HG03520 (cell line): ENCODE measurements around the gene TRMU.

Source experiments
- ATAC-seq: cut with Tn5 transposase; IDR thresholded peaks from one replicate; pipeline ENCODE4 v1.9.1; 2021; ENCODE audit warnings: mild to moderate bottlenecking, moderate library complexity; ENCODE audit not compliant: unreplicated experiment

TRMU gene

DNA sequence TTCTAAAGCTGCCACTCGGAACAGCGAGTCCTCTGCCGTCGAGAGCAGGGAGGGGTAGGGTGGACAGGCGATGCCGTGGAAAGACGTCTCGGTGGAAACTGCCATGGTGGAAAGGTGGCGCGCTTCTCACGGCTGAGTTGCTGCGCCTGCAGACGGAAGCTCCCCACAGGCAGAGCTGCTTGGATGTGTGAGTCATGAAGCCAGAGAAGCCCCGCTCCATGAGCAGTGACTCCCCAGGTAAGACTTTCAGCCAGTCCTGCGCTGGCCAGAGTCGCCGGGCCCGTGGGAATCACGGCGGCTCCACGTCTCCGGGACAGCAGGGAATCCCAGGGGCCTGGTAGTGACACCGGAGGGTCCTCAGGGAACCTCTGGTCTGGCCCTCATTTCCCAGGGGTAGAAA lies 4.0 kb upstream of the TRMU start:
- ATAC-seq = no peak

- ATAC-seq = no peak
These were observed 885 bp downstream of the TRMU start for GRCh38 chr22:46336119-46337078.

DNA sequence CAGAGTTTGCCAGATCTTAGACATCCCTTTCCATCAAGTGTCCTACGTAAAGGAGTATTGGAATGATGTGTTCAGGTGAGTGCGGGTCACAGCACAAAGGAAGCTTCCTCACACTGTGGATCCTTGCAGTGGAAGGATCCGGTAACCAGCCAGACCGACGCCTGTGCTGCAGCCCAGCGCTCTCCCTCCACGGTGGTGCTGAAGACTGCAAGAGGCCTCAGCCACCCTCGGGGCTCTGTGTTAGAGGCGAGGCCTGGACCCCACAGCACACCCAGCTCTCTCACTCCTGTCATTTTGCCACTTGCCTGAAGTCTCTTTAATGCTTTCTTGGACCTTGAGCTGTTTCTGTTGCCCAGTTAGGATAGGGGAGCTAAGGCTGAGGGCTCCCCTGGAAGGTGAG lies 2.4 kb downstream of the TRMU start:
- ATAC-seq = no peak

- no peak for ATAC-seq
These were observed 3.1 kb downstream of the TRMU start for GRCh38 chr22:46338636-46339035.

DNA sequence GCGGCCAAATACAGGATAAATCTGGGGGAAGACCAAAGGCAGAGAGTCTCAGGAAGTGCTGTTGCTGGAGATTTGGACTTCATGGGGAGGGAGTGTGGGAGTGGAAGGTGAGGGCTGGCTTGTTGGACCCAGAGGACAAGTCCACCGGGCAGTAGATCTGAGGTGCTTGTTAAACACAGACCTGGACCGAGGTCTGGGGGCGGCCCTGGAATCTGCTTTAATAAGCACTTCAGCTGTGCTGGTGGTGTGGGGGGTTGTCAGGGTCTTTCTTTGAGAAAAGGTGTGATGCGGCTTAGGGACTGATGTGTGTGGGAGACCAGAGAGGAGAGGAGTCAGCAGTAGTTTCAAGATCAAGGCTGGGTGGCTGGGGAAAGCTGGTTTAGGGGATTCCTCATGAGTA lies 4.4 kb downstream of the TRMU start:
- no peak for ATAC-seq

DNA sequence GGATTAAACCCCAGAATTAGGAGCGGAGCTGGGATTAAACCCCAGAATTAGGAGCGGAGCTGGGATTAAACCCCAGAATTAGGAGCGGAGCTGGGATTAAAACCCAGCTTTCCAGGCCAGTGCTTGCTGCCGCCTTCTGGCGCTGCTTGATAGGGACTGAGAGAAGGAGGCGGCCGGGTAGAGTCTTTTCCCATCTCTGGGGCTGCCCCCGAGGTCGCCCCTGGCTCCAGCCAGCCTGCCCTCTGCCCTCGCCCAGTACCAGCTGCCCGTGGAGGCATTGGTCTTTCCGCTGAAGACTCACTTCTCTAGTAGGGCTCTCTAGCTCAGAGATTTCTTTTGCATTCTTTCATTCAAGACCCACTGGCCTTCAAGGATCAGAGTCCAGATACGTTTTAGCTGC lies 5.2 kb downstream of the TRMU start:
- no peak for ATAC-seq

GRCh38 chr22:46346680-46347405 lies 11.3 kb downstream of the TRMU start:
- no peak for ATAC-seq

- no peak for ATAC-seq
These were observed 12.1 kb downstream of the TRMU start for GRCh38 chr22:46347646-46348045.

DNA sequence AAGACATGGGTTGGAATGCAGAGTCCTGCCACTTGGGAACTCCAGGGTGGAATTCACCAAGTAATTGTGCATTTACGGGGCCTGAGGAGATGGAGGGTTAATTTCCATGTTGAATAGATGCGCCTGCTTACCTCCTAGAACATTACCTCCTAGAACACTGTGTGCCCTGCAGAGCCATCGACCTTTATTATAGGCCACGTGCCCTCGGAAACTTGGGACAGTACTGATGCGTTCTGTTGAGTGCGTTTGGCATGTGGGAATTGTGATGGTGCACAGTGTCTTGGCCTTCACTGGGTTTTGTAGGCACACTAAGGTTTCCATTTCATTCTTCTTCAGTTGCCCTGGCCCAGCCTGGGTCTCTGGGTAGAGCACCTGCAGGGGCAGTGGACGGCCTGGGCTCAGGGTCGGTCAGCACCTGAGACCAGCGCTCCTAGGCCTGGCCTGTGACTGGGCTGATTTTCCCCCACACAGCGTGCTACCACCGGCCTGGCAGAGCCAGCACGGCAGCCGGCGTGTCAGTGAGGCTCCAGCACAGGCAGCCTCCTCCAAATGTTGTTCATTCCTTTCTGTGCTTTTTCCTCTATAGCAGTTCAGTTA lies 12.7 kb downstream of the TRMU start:
- no peak for ATAC-seq

DNA sequence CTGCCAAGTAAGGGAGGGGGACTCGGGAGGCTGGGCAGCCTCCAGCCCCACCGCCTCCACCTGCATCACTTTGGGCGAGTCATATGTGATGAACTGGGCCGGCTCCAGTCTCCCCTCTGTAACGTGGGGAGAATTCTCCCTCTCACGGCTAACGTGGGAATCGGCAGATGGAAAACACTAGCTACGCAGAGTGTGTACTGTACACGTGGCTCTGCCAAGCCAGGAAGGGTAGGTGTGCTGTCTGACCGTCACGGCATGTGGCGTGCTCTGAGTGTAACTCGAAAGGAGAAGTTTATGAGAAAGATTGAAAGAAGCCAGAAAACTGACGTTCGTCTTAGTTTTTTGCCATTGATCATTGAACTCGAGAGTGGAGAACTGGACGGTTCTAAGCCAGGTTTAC lies 13.7 kb downstream of the TRMU start:
- no peak for ATAC-seq

- ATAC-seq = no peak
These were observed 14.2 kb downstream of the TRMU start for GRCh38 chr22:46349681-46350080.

DNA sequence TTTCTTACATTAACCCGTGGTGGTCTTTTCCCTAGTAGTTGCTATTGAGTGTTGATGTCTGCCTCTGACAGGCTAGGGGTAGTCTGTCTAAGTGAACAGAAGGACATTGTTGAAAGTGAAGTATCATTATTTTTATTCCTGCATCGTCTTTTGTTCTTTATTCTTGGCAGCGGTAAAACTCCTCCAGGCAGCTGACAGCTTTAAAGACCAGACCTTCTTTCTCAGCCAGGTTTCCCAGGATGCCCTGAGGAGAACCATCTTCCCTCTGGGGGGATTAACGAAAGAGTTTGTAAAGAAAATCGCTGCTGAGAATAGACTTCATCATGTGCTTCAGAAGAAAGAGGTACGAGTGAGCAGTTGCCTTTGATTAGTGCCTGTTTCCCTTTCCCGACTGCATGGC lies 14.6 kb downstream of the TRMU start:
- no peak for ATAC-seq

DNA sequence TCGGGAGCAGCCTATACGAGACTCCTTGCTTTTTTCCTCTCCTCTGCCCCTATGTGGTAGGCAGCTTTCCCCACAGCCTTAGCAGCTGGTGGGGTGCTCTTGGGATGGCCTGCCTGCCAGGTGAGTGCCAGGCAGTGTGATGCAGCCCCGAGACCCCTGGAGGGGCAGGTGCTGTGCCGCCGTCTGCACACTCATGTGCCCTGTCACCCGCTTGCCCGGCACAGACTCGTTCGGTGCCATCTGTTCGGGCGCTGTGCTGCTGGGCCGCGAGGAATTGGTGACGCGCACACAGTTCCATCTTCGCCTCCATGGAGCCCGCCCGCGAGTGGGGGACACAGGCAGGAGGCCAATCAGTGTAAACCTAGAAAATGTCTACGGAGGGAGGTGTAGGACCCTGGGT lies 15.1 kb downstream of the TRMU start:
- ATAC-seq = no peak

DNA sequence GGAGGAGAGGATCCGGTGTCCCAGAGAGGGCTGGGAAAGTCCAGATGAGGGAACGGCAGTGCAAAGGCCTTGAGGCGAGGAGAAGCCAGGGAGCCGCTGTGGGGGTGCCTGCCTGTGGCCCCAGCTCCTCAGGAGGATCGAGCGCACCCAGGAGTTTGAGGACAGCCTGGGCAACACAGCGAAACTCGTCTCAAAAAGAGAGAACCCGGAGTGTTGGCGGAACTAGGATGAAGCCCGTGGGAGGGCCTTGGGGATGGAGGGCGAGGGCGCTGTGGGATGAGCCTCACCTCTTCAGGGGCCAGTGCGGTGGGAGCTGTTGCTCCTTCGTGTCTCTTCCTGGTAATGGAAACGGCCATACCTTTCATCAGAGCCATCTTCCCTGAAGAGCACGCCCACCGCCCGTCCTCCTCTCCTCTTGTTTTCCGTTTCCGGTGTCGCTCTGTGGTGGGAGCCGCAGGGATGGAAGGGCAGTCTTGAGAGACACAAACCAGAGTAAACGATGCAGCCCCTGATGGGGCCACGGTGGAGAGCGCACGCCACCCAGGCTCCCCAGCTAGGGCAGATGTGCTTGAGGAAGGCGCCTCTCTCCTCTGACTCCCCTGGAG lies 15.7 kb downstream of the TRMU start:
- no peak for ATAC-seq

DNA sequence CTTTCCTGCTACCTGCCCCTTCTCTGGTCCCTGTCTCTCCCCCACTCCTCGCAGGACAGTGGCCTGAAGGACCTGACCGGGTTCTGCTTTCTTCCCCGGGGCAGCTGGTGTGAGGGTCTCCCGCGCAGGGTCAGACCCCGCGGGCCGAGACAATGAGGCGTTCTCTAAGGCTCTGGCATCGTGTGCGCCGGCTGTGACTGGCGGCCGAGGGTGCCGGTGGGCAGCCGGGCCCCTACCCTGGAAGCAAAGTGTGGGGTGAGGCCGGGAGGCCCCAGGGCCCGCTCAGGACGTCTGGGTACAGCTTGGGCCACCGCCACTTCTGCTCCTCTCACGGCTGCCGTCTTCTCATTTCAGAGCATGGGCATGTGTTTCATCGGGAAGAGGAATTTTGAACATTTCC lies 16.3 kb downstream of the TRMU start:
- no peak for ATAC-seq

DNA sequence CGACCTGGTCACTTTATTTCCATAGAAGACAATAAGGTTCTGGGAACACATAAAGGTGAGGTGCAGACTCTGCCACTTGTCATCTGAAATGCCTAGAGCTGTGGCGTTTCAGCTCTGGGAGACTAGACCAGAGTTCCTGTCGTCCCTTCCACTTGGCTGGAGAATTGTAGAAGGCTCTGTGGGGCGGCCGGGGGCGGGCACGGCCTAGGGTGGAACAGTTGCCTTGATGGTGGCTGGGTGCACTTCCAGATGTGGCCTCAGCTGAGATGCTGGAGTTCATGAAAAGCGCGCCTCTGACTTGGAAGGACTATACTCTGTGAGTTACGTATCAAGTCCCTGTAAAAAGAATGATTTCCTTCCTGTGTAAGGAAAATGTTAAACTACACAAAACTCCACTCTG lies 16.8 kb downstream of the TRMU start:
- ATAC-seq = no peak

DNA sequence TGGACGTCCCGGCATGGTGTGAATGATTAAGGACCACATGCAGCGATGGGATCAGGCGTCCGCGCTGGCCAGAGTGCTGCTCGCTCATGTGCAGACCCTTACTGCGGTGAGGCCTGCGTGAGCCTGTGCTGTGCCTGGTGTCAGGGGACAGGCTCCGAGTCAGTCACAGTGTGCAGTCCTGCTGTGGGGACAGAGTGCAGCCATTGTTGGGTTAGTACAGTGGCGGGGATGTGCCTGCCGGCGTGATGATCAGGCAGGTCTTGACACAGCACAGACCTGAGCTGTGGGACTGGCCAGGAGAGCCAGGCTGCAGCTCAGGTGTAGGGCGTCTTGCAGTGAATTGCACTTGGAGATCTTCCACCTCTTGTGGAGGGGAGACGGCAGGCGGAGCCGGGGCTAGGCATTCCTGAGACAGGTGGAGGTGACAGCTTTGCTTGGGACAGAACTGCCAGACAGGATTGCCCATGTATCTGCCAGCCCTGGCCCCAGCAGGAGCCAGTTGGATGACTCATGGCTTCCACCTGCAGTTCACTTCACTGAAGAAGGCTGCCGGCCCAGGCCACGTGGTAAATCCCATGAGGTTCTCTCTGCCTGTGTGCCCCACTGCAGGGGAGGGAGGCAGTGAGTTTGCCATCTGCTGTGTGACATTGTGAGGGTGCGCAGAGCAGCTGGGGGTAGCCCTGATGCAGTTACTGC lies 17.3 kb downstream of the TRMU start:
- no peak for ATAC-seq

GRCh38 chr22:46353483-46354105 lies 18.1 kb downstream of the TRMU start:
- ATAC-seq = no peak

DNA sequence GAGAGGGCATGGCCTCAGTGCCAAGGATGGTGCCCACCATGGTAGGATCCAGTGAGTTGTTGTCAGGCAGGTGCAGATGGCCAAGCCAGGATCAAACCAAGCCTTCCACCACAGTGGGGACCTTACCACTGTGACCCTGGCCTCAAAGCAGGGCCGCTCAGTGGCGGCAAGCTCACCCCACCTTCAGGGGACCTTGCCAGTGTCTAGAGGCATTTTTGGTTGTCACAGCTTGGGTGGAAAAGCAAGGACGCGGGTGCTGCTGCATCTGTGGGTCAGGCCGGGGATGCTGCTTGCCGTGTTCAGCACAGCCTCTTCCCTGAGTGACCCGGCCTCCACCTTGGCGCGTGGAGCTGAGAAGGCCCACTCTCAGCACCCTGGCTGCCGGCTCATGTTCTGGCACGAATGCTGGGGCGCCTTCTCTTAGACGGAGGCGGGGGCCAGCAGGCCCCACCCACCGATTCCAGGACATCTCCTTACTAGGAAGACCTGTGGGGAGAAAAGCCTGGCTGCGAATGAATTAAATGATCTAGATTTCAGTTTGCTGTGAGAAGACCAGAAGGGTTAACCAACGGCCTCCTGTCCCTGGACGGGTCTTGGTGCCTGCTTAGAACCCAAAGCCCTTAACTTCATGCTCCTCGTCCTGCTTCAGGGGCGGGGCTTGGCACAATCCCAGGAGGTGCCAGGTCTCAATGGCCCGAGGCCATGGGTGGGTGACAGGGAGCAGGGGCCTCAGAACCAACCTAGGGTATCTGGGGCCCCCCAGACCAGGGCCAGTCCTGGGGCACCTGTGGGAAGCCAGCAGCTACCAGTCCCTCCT lies 18.9 kb downstream of the TRMU start:
- no peak for ATAC-seq

DNA sequence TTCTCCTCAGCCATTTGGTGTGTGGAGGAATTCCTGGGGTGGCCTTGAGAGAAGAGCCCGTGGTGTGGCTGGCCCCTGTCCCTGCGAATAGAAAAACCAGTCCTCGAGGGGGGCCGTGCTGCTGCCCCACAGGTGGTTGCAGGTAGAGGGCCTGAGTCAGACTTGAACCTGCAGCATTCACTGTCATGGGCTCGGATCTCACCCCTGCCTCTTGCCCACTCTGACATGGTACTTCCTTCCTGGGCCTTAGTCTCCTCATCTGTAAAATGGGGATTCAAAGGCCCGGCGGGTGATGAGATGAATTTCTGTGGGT lies 19.4 kb downstream of the TRMU start:
- no peak for ATAC-seq
